SK-N-SH (cell line): ENCODE measurements around the gene MYH6. TPM values are rescaled to one million over a fixed set of nuclear protein-coding genes. Genes with fewer than 3 reads are reported as not detected.

Experiments
- CTCF ChIA-PET: fragments of 300-600, 350-600 bp; formaldehyde crosslinking; extraction: SDS; loops from one replicate; lab custom pipeline; 2021; lab: Yijun Ruan, JAX
- POLR2A ChIA-PET: fragments of 350-600 bp; sonication (Branson Sonifier 250); formaldehyde crosslinking; extraction: SDS; loops from one replicate; lab custom pipeline; 2020; ENCODE audit warnings: antibody characterized with exemption, inconsistent platforms; lab: Yijun Ruan, JAX
- DNase-seq: peaks from one replicate; pipeline ENCODE4 v3.0.0; 2012
- H2AFZ ChIP-seq: fragments of 200-600 bp; sonication (generic); 2 replicates; pipeline ENCODE4 v1.8.1; 2016; ENCODE audit warnings: antibody characterized with exemption, mild to moderate bottlenecking, low read depth
- H3F3A ChIP-seq: fragments of 200-600 bp; sonication (generic); replicated peaks from 2 replicates; pipeline ENCODE3; 2016; ENCODE audit warnings: antibody characterized with exemption, mild to moderate bottlenecking; ENCODE audit not compliant: insufficient read depth
- H3K27ac ChIP-seq, 2 experiments: fragments of 200-500 bp in 1 of 2; fragments of 200-600 bp in 1 of 2; sonication (Bioruptor generic) in 1 of 2; sonication (generic), shearing (Covaris generic) in 1 of 2; 2 replicates each; pipeline versions ENCODE4 v1.5.1 to v1.6.1; 2014 to 2016; ENCODE audit warnings: low read depth in 2 of 2, inconsistent platforms in 1 of 2, low read length in 1 of 2, mild to moderate bottlenecking in 1 of 2, mixed read lengths in 1 of 2
- H3K27me3 ChIP-seq: fragments of 200-600 bp; sonication (generic), shearing (Covaris generic); 2 replicates; pipeline ENCODE4 v1.6.1; 2016; ENCODE audit warnings: mixed run types; ENCODE audit not compliant: insufficient read depth
- H3K36me3 ChIP-seq, 2 experiments: fragments of 200-500 bp in 1 of 2; fragments of 200-600 bp in 1 of 2; sonication (Bioruptor generic) in 1 of 2; sonication (generic) in 1 of 2; replicated peaks in 1 of 2; 2 replicates each; pipeline versions ENCODE3 to v1.5.1; 2014 to 2016; ENCODE audit warnings: low read length in 1 of 2, mild to moderate bottlenecking in 1 of 2; ENCODE audit not compliant: insufficient read depth in 2 of 2, control insufficient read depth in 1 of 2
- H3K4me1 ChIP-seq, 2 experiments: fragments of 200-500 bp in 1 of 2; fragments of 200-600 bp in 1 of 2; sonication (Bioruptor generic) in 1 of 2; sonication (generic), shearing (Covaris generic) in 1 of 2; 2 replicates each; pipeline versions ENCODE4 v1.5.1 to v1.6.1; 2014 to 2016; ENCODE audit warnings: low read depth in 1 of 2, low read length in 1 of 2, mixed run types in 1 of 2; ENCODE audit not compliant: insufficient read depth in 2 of 2, control insufficient read depth in 1 of 2
- H3K4me2 ChIP-seq: fragments of 200-600 bp; sonication (generic), shearing (Covaris generic); 2 replicates; pipeline ENCODE4 v1.6.1; 2017; ENCODE audit warnings: mixed run types
- H3K4me3 ChIP-seq, 2 experiments: fragments of 200-500 bp in 1 of 2; fragments of 200-600 bp in 1 of 2; sonication (Bioruptor generic) in 1 of 2; sonication (generic), shearing (Covaris generic) in 1 of 2; 2 replicates each; pipeline versions ENCODE4 v1.5.1 to v1.8.1; 2014 to 2016; ENCODE audit warnings: low read depth in 2 of 2, inconsistent platforms in 1 of 2, low read length in 1 of 2, mild to moderate bottlenecking in 1 of 2, mixed read lengths in 1 of 2, moderate library complexity in 1 of 2
- H3K79me2 ChIP-seq: fragments of 200-600 bp; sonication (generic); 2 replicates; pipeline ENCODE4 v1.8.1; 2017; ENCODE audit warnings: mild to moderate bottlenecking; ENCODE audit not compliant: insufficient read depth
- H3K9ac ChIP-seq: fragments of 200-600 bp; sonication (generic); 2 replicates; pipeline ENCODE4 v1.6.1; 2017; ENCODE audit warnings: mixed run types
- H3K9me2 ChIP-seq: fragments of 200-600 bp; sonication (generic); 2 replicates; pipeline ENCODE4 v1.6.1; 2017; ENCODE audit warnings: mixed run types
- H3K9me3 ChIP-seq: fragments of 200-600 bp; sonication (generic); 2 replicates; pipeline ENCODE4 v1.6.1; 2017; ENCODE audit warnings: mixed run types, mild to moderate bottlenecking, moderate library complexity
- H4K20me1 ChIP-seq: fragments of 200-600 bp; sonication (generic); 2 replicates; pipeline ENCODE4 v1.6.1; 2017; ENCODE audit warnings: mild to moderate bottlenecking, mixed run types; ENCODE audit not compliant: insufficient read depth
- FOXJ3 ChIP-seq: sonication (generic); formaldehyde crosslinking; IDR thresholded peaks from 2 replicates; pipeline ENCODE4 v1.5.1; 2020; ENCODE audit warnings: mild to moderate bottlenecking, missing genetic modification reagents
- RAD21 ChIP-seq: IDR thresholded peaks from 2 replicates; pipeline ENCODE4 v1.6.1; 2012; ENCODE audit warnings: mild to moderate bottlenecking, low read length
- RCOR1 ChIP-seq: fragments of 150-350 bp; IDR thresholded peaks from 2 replicates; pipeline ENCODE4 v1.6.1; 2017; ENCODE audit warnings: antibody characterized with exemption, low read length
- RXRA ChIP-seq: IDR thresholded peaks from 2 replicates; pipeline ENCODE4 v1.4.0; 2012; ENCODE audit warnings: low read depth, mild to moderate bottlenecking, borderline replicate concordance
- TCF12 ChIP-seq: IDR thresholded peaks from 2 replicates; pipeline ENCODE4 v1.4.0; 2012
- WGBS: methylation state at CpG from one replicate; pipeline ENCODE4 v1.1.6; 2017; ENCODE audit warnings: low lambda C conversion rate; 5-methylcytosine and 5-hydroxymethylcytosine counted together
- polyA plus RNA-seq, 3 experiments: library from polyadenylated mRNA; depleted of rRNA; stranded (reverse); fragments of >200 nt; gene quantifications; 2 replicates each; pipeline ENCODE4 v1.2.3, GENCODE V29; 2012
- TF ChIP-seq, protein P1 (sequence below): fragments of 150-350 bp; IDR thresholded peaks from 2 replicates; pipeline ENCODE4 v1.6.1; 2016; ENCODE audit warnings: mild to moderate bottlenecking, low read depth, low read length
- TF ChIP-seq, protein P2 (sequence below): IDR thresholded peaks from 2 replicates; pipeline ENCODE4 v1.4.0; 2012; ENCODE audit warnings: low read depth, borderline replicate concordance
- TF ChIP-seq, protein P3 (sequence below): fragments of 200-600 bp; sonication (generic); IDR thresholded peaks from 2 replicates; pipeline ENCODE4 v1.6.1; 2017; ENCODE audit warnings: antibody characterized with exemption, mild to moderate bottlenecking, moderate library complexity
- TF ChIP-seq, protein P4 (sequence below): IDR thresholded peaks from 2 replicates; pipeline ENCODE4; 2012

Gene MYH6
- polyA plus RNA-seq, 1 of the 3 experiments (the other 2 are of a cell fraction) = not detected

DNA sequence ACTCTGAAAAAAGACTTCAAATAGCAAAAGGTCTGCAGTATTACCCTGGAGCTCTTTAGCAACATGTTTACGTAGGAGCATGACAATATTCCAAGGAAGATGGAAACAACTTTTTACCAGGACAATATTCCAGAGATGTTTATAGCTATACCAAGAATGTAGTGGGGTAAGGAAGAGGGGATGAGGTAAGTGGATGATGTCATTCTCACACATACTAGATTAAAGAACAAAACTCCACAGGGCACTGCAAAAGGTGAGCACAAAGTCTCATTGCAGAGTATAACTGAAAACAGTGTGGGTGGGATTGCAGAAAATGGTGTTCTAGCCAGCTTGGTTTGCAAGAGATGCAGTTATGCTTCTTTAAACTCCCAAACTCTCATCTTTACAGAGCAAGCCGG is 22.8 kb downstream of the MYH6 start (continued):
- TF ChIP-seq, protein P1, sequence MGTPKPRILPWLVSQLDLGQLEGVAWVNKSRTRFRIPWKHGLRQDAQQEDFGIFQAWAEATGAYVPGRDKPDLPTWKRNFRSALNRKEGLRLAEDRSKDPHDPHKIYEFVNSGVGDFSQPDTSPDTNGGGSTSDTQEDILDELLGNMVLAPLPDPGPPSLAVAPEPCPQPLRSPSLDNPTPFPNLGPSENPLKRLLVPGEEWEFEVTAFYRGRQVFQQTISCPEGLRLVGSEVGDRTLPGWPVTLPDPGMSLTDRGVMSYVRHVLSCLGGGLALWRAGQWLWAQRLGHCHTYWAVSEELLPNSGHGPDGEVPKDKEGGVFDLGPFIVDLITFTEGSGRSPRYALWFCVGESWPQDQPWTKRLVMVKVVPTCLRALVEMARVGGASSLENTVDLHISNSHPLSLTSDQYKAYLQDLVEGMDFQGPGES = no peak
- TF ChIP-seq, protein P2, sequence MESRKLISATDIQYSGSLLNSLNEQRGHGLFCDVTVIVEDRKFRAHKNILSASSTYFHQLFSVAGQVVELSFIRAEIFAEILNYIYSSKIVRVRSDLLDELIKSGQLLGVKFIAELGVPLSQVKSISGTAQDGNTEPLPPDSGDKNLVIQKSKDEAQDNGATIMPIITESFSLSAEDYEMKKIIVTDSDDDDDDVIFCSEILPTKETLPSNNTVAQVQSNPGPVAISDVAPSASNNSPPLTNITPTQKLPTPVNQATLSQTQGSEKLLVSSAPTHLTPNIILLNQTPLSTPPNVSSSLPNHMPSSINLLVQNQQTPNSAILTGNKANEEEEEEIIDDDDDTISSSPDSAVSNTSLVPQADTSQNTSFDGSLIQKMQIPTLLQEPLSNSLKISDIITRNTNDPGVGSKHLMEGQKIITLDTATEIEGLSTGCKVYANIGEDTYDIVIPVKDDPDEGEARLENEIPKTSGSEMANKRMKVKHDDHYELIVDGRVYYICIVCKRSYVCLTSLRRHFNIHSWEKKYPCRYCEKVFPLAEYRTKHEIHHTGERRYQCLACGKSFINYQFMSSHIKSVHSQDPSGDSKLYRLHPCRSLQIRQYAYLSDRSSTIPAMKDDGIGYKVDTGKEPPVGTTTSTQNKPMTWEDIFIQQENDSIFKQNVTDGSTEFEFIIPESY = no peak

DNA sequence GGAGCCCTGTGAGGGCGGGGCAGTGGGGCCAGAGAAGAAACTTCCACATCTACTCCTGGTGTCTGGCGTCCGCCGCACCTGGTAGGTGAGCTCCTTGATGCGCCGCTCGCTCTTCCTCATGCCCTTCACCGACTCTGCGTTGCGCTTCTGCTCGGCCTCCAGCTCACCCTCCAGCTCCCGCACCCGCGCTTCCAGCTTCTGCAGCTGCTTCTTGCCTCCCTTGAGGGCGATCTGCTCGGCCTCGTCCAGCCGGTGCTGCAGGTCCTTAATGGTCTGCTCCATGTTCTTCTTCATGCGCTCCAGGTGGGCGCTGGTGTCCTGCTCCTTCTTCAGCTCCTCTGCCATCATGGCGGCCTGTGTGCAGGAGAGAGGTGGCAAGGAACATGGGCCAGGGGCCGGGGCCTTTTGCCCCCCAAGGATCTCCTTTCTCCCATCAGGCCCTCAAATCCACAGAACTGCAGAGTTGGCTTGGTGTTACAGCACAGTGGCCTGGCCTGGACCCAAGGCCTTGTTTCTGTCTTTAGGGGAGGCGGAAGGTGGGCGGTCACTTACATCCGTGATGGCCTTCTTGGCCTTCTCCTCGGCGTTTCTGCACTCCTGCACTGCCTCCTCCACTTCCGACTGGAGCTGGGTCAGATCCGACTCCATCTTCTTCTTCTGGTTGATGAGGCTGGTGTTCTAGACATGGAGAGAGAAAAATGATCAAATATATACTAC is 23.6 kb downstream of the MYH6 start:
- no peak overlapping the region for H2AFZ ChIP-seq
- 54% methylated on average over 21 of the region's 29 CpGs for WGBS
- H3K4me2 ChIP-seq = no peak overlapping the region
- H3K9me3 ChIP-seq = no peaks in the 10 kb centered on the region
- H3K27ac ChIP-seq = no peak overlapping the region
- CTCF ChIA-PET = interaction anchor here (0.8 to 1.6 kb wide), 3 partner anchors 11 to 85 kb away, joined by 3 to 4 read pairs (median 3); no protein-coding TSS in a partner anchor
- TF ChIP-seq, protein P3, sequence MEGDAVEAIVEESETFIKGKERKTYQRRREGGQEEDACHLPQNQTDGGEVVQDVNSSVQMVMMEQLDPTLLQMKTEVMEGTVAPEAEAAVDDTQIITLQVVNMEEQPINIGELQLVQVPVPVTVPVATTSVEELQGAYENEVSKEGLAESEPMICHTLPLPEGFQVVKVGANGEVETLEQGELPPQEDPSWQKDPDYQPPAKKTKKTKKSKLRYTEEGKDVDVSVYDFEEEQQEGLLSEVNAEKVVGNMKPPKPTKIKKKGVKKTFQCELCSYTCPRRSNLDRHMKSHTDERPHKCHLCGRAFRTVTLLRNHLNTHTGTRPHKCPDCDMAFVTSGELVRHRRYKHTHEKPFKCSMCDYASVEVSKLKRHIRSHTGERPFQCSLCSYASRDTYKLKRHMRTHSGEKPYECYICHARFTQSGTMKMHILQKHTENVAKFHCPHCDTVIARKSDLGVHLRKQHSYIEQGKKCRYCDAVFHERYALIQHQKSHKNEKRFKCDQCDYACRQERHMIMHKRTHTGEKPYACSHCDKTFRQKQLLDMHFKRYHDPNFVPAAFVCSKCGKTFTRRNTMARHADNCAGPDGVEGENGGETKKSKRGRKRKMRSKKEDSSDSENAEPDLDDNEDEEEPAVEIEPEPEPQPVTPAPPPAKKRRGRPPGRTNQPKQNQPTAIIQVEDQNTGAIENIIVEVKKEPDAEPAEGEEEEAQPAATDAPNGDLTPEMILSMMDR = no peak
- TF ChIP-seq RAD21 (no peak), RXRA (no peak), FOXJ3 (no peak), RCOR1 (no peak), TCF12 (no peak)
- TF ChIP-seq, protein P4, sequence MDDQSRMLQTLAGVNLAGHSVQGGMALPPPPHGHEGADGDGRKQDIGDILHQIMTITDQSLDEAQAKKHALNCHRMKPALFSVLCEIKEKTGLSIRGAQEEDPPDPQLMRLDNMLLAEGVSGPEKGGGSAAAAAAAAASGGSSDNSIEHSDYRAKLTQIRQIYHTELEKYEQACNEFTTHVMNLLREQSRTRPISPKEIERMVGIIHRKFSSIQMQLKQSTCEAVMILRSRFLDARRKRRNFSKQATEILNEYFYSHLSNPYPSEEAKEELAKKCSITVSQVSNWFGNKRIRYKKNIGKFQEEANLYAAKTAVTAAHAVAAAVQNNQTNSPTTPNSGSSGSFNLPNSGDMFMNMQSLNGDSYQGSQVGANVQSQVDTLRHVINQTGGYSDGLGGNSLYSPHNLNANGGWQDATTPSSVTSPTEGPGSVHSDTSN = no peak
- no peaks in the 10 kb centered on the region for H3K9me2 ChIP-seq
- H3K4me3 ChIP-seq = no peak overlapping the region
- POLR2A ChIA-PET = no interaction called here
- no peaks in the 10 kb centered on the region for H3F3A ChIP-seq
- no peak overlapping the region for H3K9ac ChIP-seq
- DNase-seq = no peak
- no peaks in the 10 kb centered on the region; a peak in 1 of 4 replicates for H3K4me1 ChIP-seq
- peaks cover 8% of the 10 kb centered on the region; the same call in 1 of the 2 replicates for H3K27me3 ChIP-seq
- H3K36me3 ChIP-seq = no peaks in the 10 kb centered on the region
- no peaks in the 10 kb centered on the region for H3K79me2 ChIP-seq
- H4K20me1 ChIP-seq = no peaks in the 10 kb centered on the region
